Keratinocyte (primary cell): ENCODE measurements around the gene CTR9. TPM values are rescaled to one million over a fixed set of nuclear protein-coding genes. Genes with fewer than 3 reads are reported as not detected.

ENCODE experiments used
- DNase-seq: peaks from one replicate; pipeline ENCODE4 v3.0.0-alpha.2; 2011; ENCODE audit warnings: low read depth, missing footprints, low spot score
- FAIRE-seq: peaks from 2 replicates; lab custom pipeline; 2011; peaks lifted over from hg19 to GRCh38; lab: Jason Lieb, UNC
- H2AFZ ChIP-seq: 2 replicates; pipeline ENCODE4 v1.6.0; 2012; ENCODE audit warnings: low read length, control low read depth, inconsistent platforms; ENCODE audit not compliant: control insufficient read depth
- H3K27ac ChIP-seq: 2 replicates; pipeline ENCODE4 v1.5.1; 2011; ENCODE audit warnings: low read length; ENCODE audit not compliant: control insufficient read depth, insufficient read depth
- H3K27me3 ChIP-seq: 3 replicates; pipeline ENCODE4 v1.6.0; 2011; ENCODE audit warnings: low read length; ENCODE audit not compliant: control insufficient read depth, insufficient read depth; ENCODE audit errors: extremely low read depth
- H3K36me3 ChIP-seq, 2 experiments: 2 replicates in 1 of 2; 3 replicates in 1 of 2; pipeline ENCODE4 v1.5.1; 2011; ENCODE audit warnings: low read length in 2 of 2, mild to moderate bottlenecking in 1 of 2; ENCODE audit not compliant: control insufficient read depth in 2 of 2, insufficient read depth in 2 of 2; ENCODE audit errors: extremely low read depth in 1 of 2
- H3K4me1 ChIP-seq: 3 replicates; pipeline ENCODE4 v1.5.1; 2011; ENCODE audit warnings: low read length; ENCODE audit not compliant: control insufficient read depth, insufficient read depth; ENCODE audit errors: extremely low read depth
- H3K4me2 ChIP-seq: 3 replicates; pipeline ENCODE4 v1.6.0; 2011; ENCODE audit warnings: low read depth, low read length; ENCODE audit not compliant: control insufficient read depth, insufficient read depth; ENCODE audit errors: extremely low read depth
- H3K4me3 ChIP-seq, 3 experiments: fragments of 200-600 bp in 1 of 3; sonication (generic) in 1 of 3; 2 replicates in 2 of 3; 3 replicates in 1 of 3; pipeline ENCODE4 v1.5.1; 2011 to 2016; ENCODE audit warnings: low read length in 3 of 3, mild to moderate bottlenecking in 3 of 3, control low read depth in 2 of 3, inconsistent platforms in 1 of 3, low read depth in 1 of 3, mixed read lengths in 1 of 3, mixed run types in 1 of 3, moderate library complexity in 1 of 3; ENCODE audit not compliant: control insufficient read depth in 2 of 3, insufficient read depth in 2 of 3; ENCODE audit errors: extremely low read depth in 1 of 3
- H3K79me2 ChIP-seq: 2 replicates; pipeline ENCODE4 v1.6.0; 2012; ENCODE audit warnings: low read length; ENCODE audit not compliant: control insufficient read depth, insufficient read depth
- H3K9ac ChIP-seq: 3 replicates; pipeline ENCODE4 v1.6.0; 2011; ENCODE audit warnings: low read length; ENCODE audit not compliant: control insufficient read depth, insufficient read depth; ENCODE audit errors: extremely low read depth
- H3K9me1 ChIP-seq: 3 replicates; pipeline ENCODE4 v1.6.0; 2011; ENCODE audit warnings: low read length; ENCODE audit not compliant: control insufficient read depth, insufficient read depth; ENCODE audit errors: extremely low read depth
- H3K9me3 ChIP-seq: 2 replicates; pipeline ENCODE4 v1.5.1; 2012; ENCODE audit warnings: low read depth, low read length; ENCODE audit not compliant: control insufficient read depth
- H4K20me1 ChIP-seq: 3 replicates; pipeline ENCODE4 v1.6.0; 2011; ENCODE audit warnings: low read length; ENCODE audit not compliant: control insufficient read depth, insufficient read depth; ENCODE audit errors: extremely low read depth
- EZH2 ChIP-seq: IDR thresholded peaks from one replicate; pipeline ENCODE4 v1.6.1; 2012; ENCODE audit warnings: inconsistent platforms, mild to moderate bottlenecking, low read length, moderate library complexity
- dilution Hi-C: fragments of 300-500 bp; cut with MboI; formaldehyde crosslinking; loops from one replicate; pipeline ENCODE4 v1.7.0; 2020; ENCODE audit warnings: low sequenced_read_pairs; ENCODE audit not compliant: extremely low pct_ligation_motif_present
- polyA plus RNA-seq, 5 experiments: library from polyadenylated mRNA; depleted of rRNA in 3 of 5; stranded (reverse) in 3 of 5; stranded (forward) in 1 of 5; unstranded in 1 of 5; fragments of >200 nt; gene quantifications; 1 replicate in 1 of 5; 2 replicates in 3 of 5; 3 replicates in 1 of 5; pipeline versions ENCODE4 v1.2.1 to v1.2.3, GENCODE V29; 2011 to 2012; ENCODE audit warnings: missing spikeins in 2 of 5, low read depth in 1 of 5, low replicate concordance in 1 of 5
- TF ChIP-seq, protein P1 (sequence below), 3 experiments: IDR thresholded peaks in 1 of 3; conservative IDR thresholded peaks in 1 of 3; optimal IDR thresholded peaks in 1 of 3; 2 replicates in 2 of 3; 3 replicates in 1 of 3; pipeline versions ENCODE3 to v1.5.1; 2011; ENCODE audit warnings: low read length in 3 of 3, mild to moderate bottlenecking in 3 of 3, moderate library complexity in 2 of 3, control low read depth in 1 of 3, inconsistent platforms in 1 of 3; ENCODE audit not compliant: insufficient read depth in 2 of 3; ENCODE audit errors: extremely low read depth in 1 of 3

The CTR9 gene
- polyA plus RNA-seq, 1 donor (not counting 4 experiments of a cell fraction or from before 2014, with no cell fraction given), result 21.8 TPM

DNA sequence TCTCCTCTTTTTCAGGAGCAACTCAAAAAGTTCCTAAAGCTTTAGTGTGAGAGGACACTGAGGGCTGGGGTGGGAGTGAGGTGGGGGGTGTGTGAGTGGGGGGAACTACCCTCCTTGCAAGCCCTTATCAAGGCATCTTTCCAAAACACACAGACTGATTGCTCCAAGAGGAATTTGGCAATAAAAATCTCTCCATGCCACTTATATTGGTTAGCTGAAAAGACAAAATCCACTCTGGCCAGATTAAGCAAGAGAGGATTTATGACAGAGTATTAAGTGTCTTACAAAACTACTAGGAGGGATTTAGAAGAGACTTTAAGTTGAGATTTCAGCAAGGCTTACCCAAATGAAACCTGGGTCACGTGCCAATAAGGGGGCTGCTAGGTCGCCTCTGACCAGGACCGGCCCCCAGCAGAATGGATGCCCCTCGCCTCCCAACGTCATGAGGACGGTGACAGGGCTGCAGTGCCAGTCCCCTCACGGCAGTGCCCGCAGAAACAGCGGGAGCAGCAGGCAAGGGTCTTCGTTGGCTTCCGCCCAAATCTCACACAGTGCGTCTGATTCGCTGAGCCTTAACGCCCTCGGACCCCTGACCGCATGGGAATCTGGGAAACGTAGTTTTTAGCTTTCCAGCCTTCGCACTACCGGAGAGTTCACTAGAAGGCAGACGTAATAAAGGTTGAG, 22.1 kb upstream of the CTR9 start:
- FAIRE-seq, result no peak

GRCh38 chr11:10730151-10730550, 20.9 kb upstream of the CTR9 start:
- H2AFZ ChIP-seq, result no peak overlapping the region
- no peaks in the 10 kb centered on the region for H3K9me1 ChIP-seq
- no peaks in the 10 kb centered on the region for H3K36me3 ChIP-seq
- H3K9me3 ChIP-seq, result peaks cover 8% of the 10 kb centered on the region
- peaks cover 10% of the 10 kb centered on the region for H3K4me1 ChIP-seq
- FAIRE-seq (no peak), DNase-seq (no peak)
- no peak overlapping the region for H3K9ac ChIP-seq
- no peak overlapping the region for H3K4me2 ChIP-seq
- dilution Hi-C loops, result loop anchor here (25.0 kb wide), 1 partner anchor 218 kb away; no protein-coding TSS in a partner anchor
- H4K20me1 ChIP-seq, result no peaks in the 10 kb centered on the region
- peaks cover 10% of the 10 kb centered on the region for H3K27me3 ChIP-seq
- no peaks in the 10 kb centered on the region for H3K79me2 ChIP-seq
- H3K4me3 ChIP-seq, result no peak overlapping the region
- no peak overlapping the region for H3K27ac ChIP-seq
- TF ChIP-seq, protein P1, sequence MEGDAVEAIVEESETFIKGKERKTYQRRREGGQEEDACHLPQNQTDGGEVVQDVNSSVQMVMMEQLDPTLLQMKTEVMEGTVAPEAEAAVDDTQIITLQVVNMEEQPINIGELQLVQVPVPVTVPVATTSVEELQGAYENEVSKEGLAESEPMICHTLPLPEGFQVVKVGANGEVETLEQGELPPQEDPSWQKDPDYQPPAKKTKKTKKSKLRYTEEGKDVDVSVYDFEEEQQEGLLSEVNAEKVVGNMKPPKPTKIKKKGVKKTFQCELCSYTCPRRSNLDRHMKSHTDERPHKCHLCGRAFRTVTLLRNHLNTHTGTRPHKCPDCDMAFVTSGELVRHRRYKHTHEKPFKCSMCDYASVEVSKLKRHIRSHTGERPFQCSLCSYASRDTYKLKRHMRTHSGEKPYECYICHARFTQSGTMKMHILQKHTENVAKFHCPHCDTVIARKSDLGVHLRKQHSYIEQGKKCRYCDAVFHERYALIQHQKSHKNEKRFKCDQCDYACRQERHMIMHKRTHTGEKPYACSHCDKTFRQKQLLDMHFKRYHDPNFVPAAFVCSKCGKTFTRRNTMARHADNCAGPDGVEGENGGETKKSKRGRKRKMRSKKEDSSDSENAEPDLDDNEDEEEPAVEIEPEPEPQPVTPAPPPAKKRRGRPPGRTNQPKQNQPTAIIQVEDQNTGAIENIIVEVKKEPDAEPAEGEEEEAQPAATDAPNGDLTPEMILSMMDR (optimal IDR thresholded peaks at IDR 0.05 in 1 of 3, IDR thresholded peaks at IDR 0.05 in 1 of 3, conservative IDR thresholded peaks at IDR 0.05 in 1 of 3; ENCODE audit: extremely low read depth in 1 of 3, insufficient read depth in 2 of 3, low read length in 3 of 3), result no peak
- TF ChIP-seq EZH2, result no peak

More for the DNA sequence above, 22.1 kb upstream of the CTR9 start:
- TF ChIP-seq, protein P1 (optimal IDR thresholded peaks at IDR 0.05 in 1 of 3, IDR thresholded peaks at IDR 0.05 in 1 of 3, conservative IDR thresholded peaks at IDR 0.05 in 1 of 3; ENCODE audit: extremely low read depth in 1 of 3, insufficient read depth in 2 of 3, low read length in 3 of 3), result no peak
- TF ChIP-seq EZH2, result no peak
- Histone ChIP-seq H4K20me1 (no peaks in the 10 kb centered on the region), H3K9me1 (no peaks in the 10 kb centered on the region), H3K4me3 (no peak overlapping the region), H3K79me2 (no peaks in the 10 kb centered on the region), H3K27ac (no peak overlapping the region), H3K4me2 (no peak overlapping the region), H2AFZ (no peak overlapping the region), H3K9me3 (peaks cover 8% of the 10 kb centered on the region), H3K36me3 (no peaks in the 10 kb centered on the region), H3K27me3 (peaks cover 10% of the 10 kb centered on the region), H3K9ac (no peak overlapping the region), H3K4me1 (peaks cover 15% of the 10 kb centered on the region)
- DNase-seq, result no peak
- dilution Hi-C loops, result loop anchor here (25.0 kb wide), 1 partner anchor 217 kb away; no protein-coding TSS in a partner anchor
